ENCODE measurements around the gene SUGP2.

Gene SUGP2

DNA sequence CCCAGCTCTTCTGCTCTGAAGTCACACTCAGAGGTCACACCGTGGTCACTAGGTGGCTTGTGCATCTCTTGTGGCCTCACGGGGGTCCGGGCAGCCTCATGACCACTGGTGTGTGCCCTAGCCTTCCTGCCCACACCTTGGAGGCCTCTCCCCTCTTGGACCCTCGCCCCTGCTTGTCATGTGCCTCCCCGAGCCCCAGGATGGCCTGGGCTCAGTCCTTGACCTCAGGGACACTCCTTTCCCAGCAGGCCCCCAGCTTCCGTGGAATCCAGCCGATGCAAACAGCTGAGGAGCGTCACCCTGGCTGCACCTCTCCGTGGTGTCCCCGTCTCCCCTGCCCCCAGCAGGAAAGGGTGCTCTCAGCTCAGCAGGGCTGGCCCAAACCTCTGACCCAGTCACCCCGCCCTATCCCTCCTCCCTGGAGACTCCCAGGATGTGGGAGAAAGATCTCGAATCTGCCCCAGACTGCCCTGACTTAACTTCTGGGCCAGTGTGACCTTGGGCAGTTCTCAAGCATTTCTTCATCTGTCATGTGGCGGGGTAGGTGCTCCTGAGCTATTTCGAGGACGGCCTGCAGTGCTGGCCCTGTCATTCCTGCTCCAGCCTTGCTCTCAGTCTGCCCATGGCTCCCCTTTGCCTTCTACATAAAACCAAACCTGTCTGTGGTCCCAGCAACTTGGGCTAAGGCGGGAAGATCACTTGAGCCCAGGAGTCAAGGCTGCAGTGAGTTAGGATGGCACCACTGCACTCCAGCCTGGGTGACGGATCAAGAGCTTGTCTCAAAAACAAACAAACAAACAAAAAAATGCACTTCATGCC, 25.9 kb upstream of the SUGP2 start:
- DNase-seq (ENCODE audit: low read depth), result no peak

DNA sequence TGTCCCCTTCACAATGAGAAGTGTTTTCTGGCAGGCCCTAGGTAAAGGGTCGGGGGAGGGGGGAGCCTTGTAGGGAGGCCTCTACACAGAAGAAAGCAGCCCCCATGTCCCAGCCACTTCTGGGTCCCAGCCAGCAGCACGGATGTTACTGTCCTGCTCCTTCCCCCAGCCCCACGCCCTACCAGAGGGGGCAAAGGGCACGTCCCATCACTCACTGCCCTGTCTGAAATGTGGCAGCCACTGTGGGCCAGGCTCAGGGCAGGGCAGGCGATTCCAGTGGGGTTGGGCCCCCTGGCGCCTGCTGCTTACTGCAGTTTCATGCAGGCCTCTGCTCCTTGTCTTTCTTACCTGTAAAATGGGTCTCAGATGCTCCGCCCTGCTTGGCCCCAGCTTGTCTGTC, 24.4 kb upstream of the SUGP2 start:
- no peak for DNase-seq (ENCODE audit: low read depth)

GRCh38 chr19:19057317-19057716, 24.0 kb upstream of the SUGP2 start:
- DNase-seq (ENCODE audit: low read depth), result no peak

- no peak for DNase-seq (ENCODE audit: low read depth)
Observed at GRCh38 chr19:19056636-19057275, 23.4 kb upstream of the SUGP2 start.

GRCh38 chr19:19055701-19056100, 22.4 kb upstream of the SUGP2 start:
- DNase-seq (ENCODE audit: low read depth), result no peak

GRCh38 chr19:19054939-19055440, 21.7 kb upstream of the SUGP2 start:
- no peak for DNase-seq (ENCODE audit: low read depth)

DNA sequence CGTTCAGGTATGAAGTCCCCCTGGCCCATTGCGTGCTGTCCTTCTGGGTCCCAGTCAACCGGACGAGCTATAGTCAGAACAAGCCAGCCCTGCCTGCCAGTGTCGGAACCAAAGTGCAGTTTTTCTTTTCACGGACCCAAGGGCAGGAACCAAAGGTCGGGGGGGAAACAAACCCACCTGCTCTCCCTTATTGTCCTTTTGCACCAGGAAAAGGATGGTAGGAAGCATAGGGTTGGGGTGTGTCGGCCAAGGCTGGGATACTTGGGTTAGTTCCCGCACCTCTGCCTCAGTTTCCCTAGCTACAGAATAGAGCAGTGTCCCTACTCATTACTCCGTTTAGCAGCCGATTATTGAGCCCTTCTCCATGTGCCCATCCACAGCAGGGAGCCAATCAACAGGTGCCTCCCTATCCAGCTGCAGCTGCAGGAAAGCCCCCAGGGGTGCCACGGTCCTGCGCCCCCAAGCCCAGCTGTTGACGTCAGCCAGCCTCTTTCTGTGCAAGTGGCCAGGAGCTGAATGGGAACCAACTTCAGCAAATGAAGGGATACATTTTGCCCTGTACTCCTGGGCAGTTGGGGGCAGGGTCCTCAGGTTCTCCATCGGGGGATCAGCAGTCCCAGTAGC, 21.1 kb upstream of the SUGP2 start:
- DNase-seq (ENCODE audit: low read depth), result no peak

DNA sequence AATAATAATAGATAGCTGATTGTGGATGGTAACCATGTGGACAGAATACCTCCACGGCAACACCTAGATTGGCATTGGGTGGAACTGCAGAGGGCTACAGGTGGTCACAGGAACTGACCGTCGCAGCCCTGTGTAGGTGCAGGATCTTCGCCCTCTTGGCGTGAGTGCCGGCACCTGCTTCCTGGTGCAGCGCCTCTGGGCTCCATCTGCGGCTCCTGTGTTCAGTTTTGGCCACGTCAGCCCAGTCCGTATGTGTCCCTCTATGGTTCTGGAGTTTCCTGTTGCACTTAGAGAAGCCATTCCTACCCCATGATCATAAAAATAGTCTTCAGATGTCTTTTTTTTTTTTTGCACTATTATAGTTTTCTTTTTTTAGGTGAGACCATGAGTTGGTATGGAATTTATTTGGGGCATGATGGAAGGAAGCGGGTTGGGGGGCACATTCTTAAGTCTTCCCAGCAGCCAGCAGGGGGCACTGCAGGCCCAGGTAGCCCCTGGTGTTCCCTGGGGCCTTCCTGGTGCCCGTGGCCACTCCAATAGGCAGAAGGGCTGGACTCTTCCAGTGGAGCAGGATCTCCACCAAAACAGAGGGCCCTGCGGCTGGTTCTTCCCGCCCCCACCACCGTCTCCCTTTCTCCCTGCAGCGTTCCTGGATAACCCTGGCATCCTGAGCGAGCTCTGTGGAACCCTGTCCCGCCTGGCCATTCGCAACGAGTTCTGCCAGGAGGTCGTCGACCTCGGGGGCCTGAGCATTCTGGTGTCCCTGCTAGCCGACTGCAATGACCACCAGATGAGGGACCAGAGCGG, 20.4 kb upstream of the SUGP2 start:
- DNase-seq (ENCODE audit: low read depth), result peak; percentile 46

DNA sequence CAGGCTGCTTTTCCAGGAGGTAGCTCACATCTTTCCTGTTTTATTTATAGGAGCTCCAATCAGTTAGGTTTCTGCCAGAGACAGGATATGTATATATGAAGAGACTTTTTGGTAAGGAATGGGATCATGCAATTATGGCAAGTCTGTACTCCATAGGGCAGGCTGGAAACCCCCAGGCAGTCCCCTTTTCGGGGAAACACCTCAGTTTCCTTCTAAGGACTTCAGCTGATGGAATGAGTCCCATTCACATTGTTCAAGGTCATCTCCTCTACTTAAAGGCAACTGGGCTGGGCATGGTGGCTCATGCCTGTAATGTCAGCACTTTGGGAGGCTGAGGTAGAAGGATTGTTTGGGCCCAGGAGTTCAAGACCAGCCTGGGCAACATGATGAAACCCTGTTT, 19.6 kb upstream of the SUGP2 start:
- DNase-seq (ENCODE audit: low read depth), result no peak

DNA sequence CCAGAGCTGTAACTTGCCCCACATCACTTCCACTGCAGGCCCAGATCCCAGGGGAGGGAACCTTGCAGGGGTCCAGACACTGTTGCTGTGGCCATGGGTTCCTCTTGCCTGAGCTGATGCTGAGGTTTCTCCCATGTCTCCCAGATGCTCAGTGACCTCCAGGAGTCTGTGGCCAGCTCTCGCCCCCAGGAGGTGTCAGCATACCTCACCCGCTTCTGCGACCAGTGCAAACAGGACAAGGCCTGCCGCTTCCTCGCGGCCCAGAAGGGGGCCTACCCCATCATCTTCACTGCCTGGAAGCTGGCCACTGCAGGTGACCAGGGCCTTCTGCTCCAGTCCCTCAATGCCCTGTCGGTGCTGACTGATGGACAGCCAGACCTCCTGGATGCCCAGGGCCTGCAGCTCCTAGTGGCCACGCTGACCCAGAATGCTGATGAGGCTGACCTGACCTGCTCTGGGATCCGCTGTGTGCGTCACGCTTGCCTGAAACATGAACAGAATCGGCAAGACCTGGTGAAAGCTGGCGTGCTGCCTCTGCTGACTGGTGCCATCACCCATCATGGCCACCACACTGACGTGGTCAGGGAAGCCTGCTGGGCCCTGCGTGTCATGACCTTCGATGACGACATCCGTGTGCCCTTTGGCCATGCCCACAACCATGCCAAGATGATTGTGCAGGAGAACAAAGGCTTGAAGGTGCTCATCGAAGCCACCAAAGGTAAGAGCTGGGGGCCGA, 18.3 kb upstream of the SUGP2 start:
- no peak for DNase-seq (ENCODE audit: low read depth)

DNA sequence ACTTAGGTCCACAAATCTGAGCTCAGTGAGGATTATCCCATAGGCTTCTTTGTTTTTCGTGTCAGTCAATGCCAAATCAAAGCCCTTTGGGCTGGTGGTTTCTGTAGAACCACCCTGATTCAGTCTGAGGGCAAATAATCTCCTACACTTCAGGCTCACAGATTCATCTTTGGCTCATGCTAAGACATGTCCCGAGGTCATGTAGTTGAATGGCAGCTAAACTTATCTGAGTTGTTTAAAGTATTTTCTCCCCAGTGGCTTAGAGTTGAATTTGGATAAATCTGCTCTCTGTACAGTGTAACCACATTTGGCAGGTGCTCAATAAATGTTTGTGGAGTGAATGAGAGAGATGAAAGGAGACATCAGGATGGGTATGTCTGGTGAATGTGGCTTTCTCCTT, 17.4 kb upstream of the SUGP2 start:
- no peak for DNase-seq (ENCODE audit: low read depth)

GRCh38 chr19:19050104-19050503, 16.8 kb upstream of the SUGP2 start:
- no peak for DNase-seq (ENCODE audit: low read depth)

- DNase-seq (ENCODE audit: low read depth), result no peak
Observed at GRCh38 chr19:19049406-19049805, 16.1 kb upstream of the SUGP2 start.

DNA sequence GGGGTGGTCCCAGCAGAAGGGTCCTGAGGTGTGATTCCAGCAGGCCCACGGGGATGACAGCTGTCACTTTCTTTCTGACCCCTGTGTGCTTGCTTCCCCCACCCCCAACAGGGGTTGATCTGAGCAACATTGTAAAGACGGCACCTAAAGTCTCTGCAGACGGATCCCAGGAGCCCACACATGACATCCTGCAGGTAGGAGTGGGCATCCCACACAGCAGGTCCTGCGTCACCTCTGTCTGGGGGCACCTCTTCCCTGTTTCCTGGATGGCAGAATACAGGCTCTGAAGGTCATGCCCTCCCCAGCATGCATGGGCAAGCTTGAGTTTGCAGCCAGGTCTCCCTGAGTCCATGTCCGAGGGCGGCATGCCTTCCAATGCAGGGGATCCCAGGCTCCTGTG, 10.6 kb upstream of the SUGP2 start:
- no peak for DNase-seq (ENCODE audit: low read depth)

DNA sequence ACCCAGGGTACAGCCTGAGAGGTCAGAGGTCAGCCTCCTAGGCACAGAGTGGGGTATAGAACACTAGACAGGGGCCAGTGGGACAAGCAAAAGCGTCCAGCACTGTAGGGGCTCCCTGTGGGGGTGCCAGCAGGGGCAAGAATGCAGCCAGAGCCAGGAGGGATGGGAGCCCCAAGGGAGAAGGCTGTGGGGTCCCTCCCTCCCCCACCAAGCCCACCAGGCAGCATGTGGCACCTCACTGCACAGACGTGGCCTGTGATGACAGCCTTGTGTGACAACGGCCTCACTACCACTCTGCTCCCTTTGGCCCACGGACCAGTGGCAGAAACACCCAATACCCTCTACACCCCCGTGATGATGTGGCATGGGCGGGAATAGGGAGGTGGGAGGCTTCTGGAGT, 10.2 kb upstream of the SUGP2 start:
- DNase-seq (ENCODE audit: low read depth), result no peak

DNA sequence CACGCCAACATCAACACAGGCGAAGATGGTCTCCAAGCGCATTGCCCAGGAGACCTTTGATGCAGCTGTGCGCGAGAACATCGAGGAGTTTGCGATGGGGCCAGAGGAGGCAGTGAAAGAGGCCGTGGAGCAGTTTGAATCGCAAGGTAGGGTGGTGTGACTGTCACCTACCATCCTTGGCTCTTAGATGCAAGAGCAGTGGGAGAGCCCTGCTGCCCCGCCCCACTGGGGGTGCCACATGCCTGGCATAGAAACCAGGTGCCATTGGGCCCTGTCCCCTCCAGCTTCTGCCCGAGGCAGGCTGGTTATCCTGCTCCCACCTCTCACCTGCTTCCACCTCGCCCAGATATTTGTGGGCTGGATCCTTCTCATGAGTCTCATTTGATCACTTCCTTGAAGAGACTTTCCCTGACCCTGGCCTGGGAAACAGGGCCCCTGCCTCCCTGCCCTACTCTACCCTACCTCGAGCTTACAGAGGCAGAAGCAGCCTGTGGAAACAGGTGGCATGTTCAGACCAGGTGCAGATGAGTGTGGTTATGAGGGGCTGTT, 9.5 kb upstream of the SUGP2 start:
- DNase-seq (ENCODE audit: low read depth), result no peak

DNA sequence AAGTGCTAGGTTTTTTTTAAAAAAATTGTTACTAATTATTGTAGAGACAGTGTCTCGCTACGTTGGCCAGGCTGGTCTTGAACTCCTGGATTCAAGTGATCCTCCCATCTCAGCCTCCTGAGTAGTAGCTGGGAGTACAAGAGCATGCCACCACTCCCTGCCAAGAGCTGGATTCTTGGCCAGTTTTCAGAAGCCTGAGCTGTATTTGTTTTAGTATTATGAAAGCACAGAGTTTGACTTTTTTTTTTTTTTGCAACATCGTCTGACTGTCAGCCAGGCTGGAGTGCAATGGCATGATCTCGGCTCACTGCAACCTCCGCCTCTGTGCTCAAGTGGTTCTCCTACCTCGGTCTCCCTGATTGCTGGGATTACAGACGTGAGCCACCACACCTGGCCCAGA, 7.1 kb upstream of the SUGP2 start:
- DNase-seq (ENCODE audit: low read depth), result no peak

- DNase-seq (ENCODE audit: low read depth), result no peak
Observed at GRCh38 chr19:19039901-19040300, 6.6 kb upstream of the SUGP2 start.

GRCh38 chr19:19034204-19034624, 897 bp upstream of the SUGP2 start:
- DNase-seq (ENCODE audit: low read depth), result peak; percentile 71

GRCh38 chr19:19033176-19033425, 216 bp downstream of the SUGP2 start:
- no peak for DNase-seq (ENCODE audit: low read depth)

- peak; percentile 82 for DNase-seq (ENCODE audit: low read depth)
Observed at GRCh38 chr19:19032420-19033175, 719 bp downstream of the SUGP2 start.
